ENCODE data around the gene ZIM2.

ZIM2 gene

GRCh38 chr19:56832352-56832928, 8.1 kb downstream of the ZIM2 start:
- H3K4me1 ChIP-seq, result no peaks in the 10 kb centered on the region
- H3K27me3 ChIP-seq, result no peaks in the 10 kb centered on the region
- H3K27ac ChIP-seq, result no peak overlapping the region
- no peak overlapping the region for H3K4me3 ChIP-seq
- peaks cover 6% of the 10 kb centered on the region for H3K9me3 ChIP-seq
- no peak overlapping the region for H3K9ac ChIP-seq
- H3K36me3 ChIP-seq, result no peaks in the 10 kb centered on the region
- H3K4me2 ChIP-seq, result no peak overlapping the region
- TF ChIP-seq Cebpa-rat (IDR thresholded peaks at IDR 0.05), result no peak
- no peaks in the 10 kb centered on the region for H4K20me1 ChIP-seq

- Histone ChIP-seq H3K27me3 (no peaks in the 10 kb centered on the region), H3K4me1 (no peaks in the 10 kb centered on the region), H4K20me1 (no peaks in the 10 kb centered on the region), H3K4me3 (no peak overlapping the region), H3K27ac (no peak overlapping the region), H3K4me2 (no peak overlapping the region), H3K36me3 (no peaks in the 10 kb centered on the region), H3K9ac (no peak overlapping the region), H3K9me3 (no peaks in the 10 kb centered on the region)
- TF ChIP-seq Cebpa-rat (IDR thresholded peaks at IDR 0.05), result no peak
These were observed 9.3 kb downstream of the ZIM2 start for GRCh38 chr19:56831255-56831654.

- Histone ChIP-seq H3K36me3 (no peaks in the 10 kb centered on the region), H4K20me1 (no peaks in the 10 kb centered on the region), H3K27ac (no peak overlapping the region), H3K4me3 (no peak overlapping the region), H3K4me1 (no peaks in the 10 kb centered on the region), H3K27me3 (no peaks in the 10 kb centered on the region), H3K4me2 (no peak overlapping the region), H3K9ac (no peak overlapping the region), H3K9me3 (no peaks in the 10 kb centered on the region)
- TF ChIP-seq Cebpa-rat (IDR thresholded peaks at IDR 0.05), result no peak
These were observed 10.9 kb downstream of the ZIM2 start for GRCh38 chr19:56829596-56829995.

- Histone ChIP-seq H3K27me3 (no peaks in the 10 kb centered on the region), H4K20me1 (no peaks in the 10 kb centered on the region), H3K9ac (no peak overlapping the region), H3K4me1 (no peaks in the 10 kb centered on the region), H3K9me3 (peaks cover 5% of the 10 kb centered on the region; the same call in 1 of the 2 replicates), H3K36me3 (no peaks in the 10 kb centered on the region), H3K4me3 (no peak overlapping the region), H3K4me2 (no peak overlapping the region), H3K27ac (no peak overlapping the region)
- no peak for TF ChIP-seq Cebpa-rat (IDR thresholded peaks at IDR 0.05)
These were observed 12.8 kb downstream of the ZIM2 start for GRCh38 chr19:56827708-56828107.

GRCh38 chr19:56823956-56824355, 16.6 kb downstream of the ZIM2 start:
- Histone ChIP-seq H3K27ac (no peak overlapping the region), H3K4me2 (no peak overlapping the region), H3K4me1 (no peaks in the 10 kb centered on the region), H3K9ac (no peak overlapping the region), H3K9me3 (peaks cover 5% of the 10 kb centered on the region; the same call in 1 of the 2 replicates), H3K36me3 (no peaks in the 10 kb centered on the region), H3K4me3 (no peak overlapping the region), H3K27me3 (no peaks in the 10 kb centered on the region), H4K20me1 (no peaks in the 10 kb centered on the region)
- no peak for TF ChIP-seq Cebpa-rat (IDR thresholded peaks at IDR 0.05)

GRCh38 chr19:56823417-56823816, 17.1 kb downstream of the ZIM2 start:
- H3K27ac ChIP-seq, result no peak overlapping the region
- H3K9ac ChIP-seq, result no peak overlapping the region
- no peak overlapping the region for H3K4me3 ChIP-seq
- no peak overlapping the region for H3K4me2 ChIP-seq
- no peaks in the 10 kb centered on the region for H4K20me1 ChIP-seq
- H3K36me3 ChIP-seq, result no peaks in the 10 kb centered on the region
- no peaks in the 10 kb centered on the region for H3K4me1 ChIP-seq
- TF ChIP-seq Cebpa-rat (IDR thresholded peaks at IDR 0.05), result no peak
- no peaks in the 10 kb centered on the region for H3K27me3 ChIP-seq
- H3K9me3 ChIP-seq, result peaks cover 5% of the 10 kb centered on the region; the same call in 1 of the 2 replicates

- Histone ChIP-seq H3K9ac (no peak overlapping the region), H4K20me1 (no peaks in the 10 kb centered on the region), H3K36me3 (no peaks in the 10 kb centered on the region), H3K9me3 (peaks cover 5% of the 10 kb centered on the region; the same call in 1 of the 2 replicates), H3K4me3 (no peak overlapping the region), H3K27ac (no peak overlapping the region), H3K4me1 (no peaks in the 10 kb centered on the region), H3K27me3 (no peaks in the 10 kb centered on the region), H3K4me2 (no peak overlapping the region)
- TF ChIP-seq Cebpa-rat (IDR thresholded peaks at IDR 0.05), result no peak
These were observed 17.8 kb downstream of the ZIM2 start for GRCh38 chr19:56822755-56823154.

- no peaks in the 10 kb centered on the region for H3K36me3 ChIP-seq
- H3K9me3 ChIP-seq, result peaks cover 5% of the 10 kb centered on the region; the same call in 1 of the 2 replicates
- no peaks in the 10 kb centered on the region for H3K4me1 ChIP-seq
- no peak overlapping the region for H3K9ac ChIP-seq
- H3K4me3 ChIP-seq, result no peak overlapping the region
- H3K27ac ChIP-seq, result no peak overlapping the region
- no peaks in the 10 kb centered on the region for H3K27me3 ChIP-seq
- TF ChIP-seq Cebpa-rat (IDR thresholded peaks at IDR 0.05), result no peak
- no peaks in the 10 kb centered on the region for H4K20me1 ChIP-seq
- no peak overlapping the region for H3K4me2 ChIP-seq
These were observed 18.9 kb downstream of the ZIM2 start for GRCh38 chr19:56821675-56822074.

- no peak overlapping the region for H3K4me3 ChIP-seq
- H3K27me3 ChIP-seq, result no peaks in the 10 kb centered on the region
- peaks cover 5% of the 10 kb centered on the region; the same call in 1 of the 2 replicates for H3K9me3 ChIP-seq
- no peak overlapping the region for H3K9ac ChIP-seq
- no peak overlapping the region for H3K27ac ChIP-seq
- no peaks in the 10 kb centered on the region for H4K20me1 ChIP-seq
- H3K4me2 ChIP-seq, result no peak overlapping the region
- no peaks in the 10 kb centered on the region for H3K36me3 ChIP-seq
- no peaks in the 10 kb centered on the region for H3K4me1 ChIP-seq
- TF ChIP-seq Cebpa-rat (IDR thresholded peaks at IDR 0.05), result no peak
These were observed 19.3 kb downstream of the ZIM2 start for GRCh38 chr19:56821209-56821608.

- Histone ChIP-seq H3K9me3 (peaks cover 2% of the 10 kb centered on the region; the same call in 1 of the 2 replicates), H4K20me1 (no peaks in the 10 kb centered on the region), H3K4me1 (no peaks in the 10 kb centered on the region), H3K36me3 (no peaks in the 10 kb centered on the region), H3K4me2 (no peak overlapping the region), H3K27ac (no peak overlapping the region), H3K4me3 (no peak overlapping the region), H3K27me3 (no peaks in the 10 kb centered on the region), H3K9ac (no peak overlapping the region)
- no peak for TF ChIP-seq Cebpa-rat (IDR thresholded peaks at IDR 0.05)
These were observed 21.4 kb downstream of the ZIM2 start for GRCh38 chr19:56819166-56819565.

GRCh38 chr19:56814656-56815055, 25.9 kb downstream of the ZIM2 start:
- Histone ChIP-seq H3K9ac (no peak overlapping the region), H3K4me1 (no peaks in the 10 kb centered on the region), H3K27me3 (no peaks in the 10 kb centered on the region), H3K4me2 (no peak overlapping the region), H4K20me1 (no peaks in the 10 kb centered on the region), H3K9me3 (no peaks in the 10 kb centered on the region), H3K36me3 (no peaks in the 10 kb centered on the region), H3K4me3 (no peak overlapping the region), H3K27ac (no peak overlapping the region)
- no peak for TF ChIP-seq Cebpa-rat (IDR thresholded peaks at IDR 0.05)

Measured in BLaER1 (cell line).